Measurements from ENCODE around the gene REL. TPM values are rescaled to one million over a fixed set of nuclear protein-coding genes. Genes with fewer than 3 reads are reported as not detected.

Gene REL
- total and polyA plus RNA-seq, 2 of the 4 experiments (the other 2 are of a cell fraction) = 1.3 to 4.3 TPM

DNA sequence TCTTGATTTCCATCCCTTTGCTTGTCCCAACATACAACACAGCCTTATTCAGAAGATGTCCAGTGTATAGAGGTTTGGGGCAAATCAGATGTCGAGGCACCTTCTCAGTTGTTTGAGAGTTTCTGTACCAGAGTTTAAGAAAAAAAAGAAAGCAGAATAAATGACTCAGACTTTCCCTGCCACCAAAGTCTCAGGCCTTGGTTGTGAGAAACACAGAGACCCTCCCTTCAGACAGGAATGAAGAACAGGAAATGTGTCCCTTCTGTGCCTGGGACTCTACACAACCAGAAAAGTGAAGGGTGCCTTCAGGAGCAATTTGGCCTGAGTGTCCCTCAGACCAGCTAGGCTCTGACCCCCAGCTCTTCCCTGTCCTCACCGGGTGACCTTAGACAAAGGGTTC lies 37.3 kb upstream of the REL start:
- intact Hi-C loops (cut with micrococcal nuclease) = no loop called here
- dilution Hi-C loops (cut with HindIII; ENCODE audit: low sequenced_read_pairs, unreplicated experiment) = no loop called here

More for the DNA sequence above, 37.3 kb upstream of the REL start:
- DNase-seq (no peak), ATAC-seq (ENCODE audit: low read depth) (no peak)
- POLR2A ChIA-PET (ENCODE audit: unreplicated experiment) = no interaction called here
- H4K8ac ChIP-seq (ENCODE audit: low read depth in 2 of 2, low read length in 2 of 2) = no peak overlapping the region
- H2BK20ac ChIP-seq (ENCODE audit: low read depth, low read length) = no peak overlapping the region
- in situ Hi-C loops (cut with MboI; ENCODE audit: low sequenced_read_pairs) = no loop called here
- CTCF ChIA-PET = no interaction called here
- no peak overlapping the region for H3K4me2 ChIP-seq (ENCODE audit: low read depth, low read length)
- no peak overlapping the region for H3K27ac ChIP-seq (ENCODE audit: insufficient read depth, low read length)
- H2BK5ac ChIP-seq (ENCODE audit: low read depth, low read length, poor library complexity, severe bottlenecking) = no peak overlapping the region
- H3K23ac ChIP-seq (ENCODE audit: low read depth, low read length) = no peak overlapping the region
- no peak overlapping the region for H3K4ac ChIP-seq (ENCODE audit: low read depth, low read length)
- H3K36me3 ChIP-seq (ENCODE audit: control insufficient read depth, insufficient read depth, low read length) = no peaks in the 10 kb centered on the region
- H3K18ac ChIP-seq (ENCODE audit: low read depth, low read length) = no peak overlapping the region
- no peak overlapping the region for H3K4me3 ChIP-seq (ENCODE audit: insufficient read depth, low read depth, low read length)
- H4K20me1 ChIP-seq (ENCODE audit: insufficient read depth, low read length) = no peaks in the 10 kb centered on the region
- no peak overlapping the region for H2AK9ac ChIP-seq (replicated peaks; ENCODE audit: low read depth, low read length, poor library complexity)
- H2BK120ac ChIP-seq (ENCODE audit: low read depth, low read length) = no peak overlapping the region
- H2AK5ac ChIP-seq (ENCODE audit: low read depth, low read length) = no peak overlapping the region
- no peaks in the 10 kb centered on the region for H3K79me1 ChIP-seq (ENCODE audit: low read depth in 1 of 2, low read length in 2 of 2)
- no peak overlapping the region for H4K5ac ChIP-seq (ENCODE audit: low read depth, low read length)
- no TSS peak for BruUV-seq (replicated peaks)
- H2BK15ac ChIP-seq (ENCODE audit: low read depth, low read length) = no peak overlapping the region
- TF ChIP-seq FOS (IDR thresholded peaks at IDR 0.05; ENCODE audit: low read depth, low read length) = no peak
- no peak for TF ChIP-seq POLR2A (IDR thresholded peaks at IDR 0.05; ENCODE audit: low read depth, low read length)
- TF ChIP-seq SMC3 (IDR thresholded peaks at IDR 0.05; ENCODE audit: low read depth, low read length) = no peak
- TF ChIP-seq CHD1 (IDR thresholded peaks at IDR 0.05; ENCODE audit: low read depth, low read length) = no peak
- no peak for TF ChIP-seq RCOR1 (IDR thresholded peaks at IDR 0.05; ENCODE audit: insufficient replicate concordance, low read length)
- no peak for TF ChIP-seq CEBPB (IDR thresholded peaks at IDR 0.05; ENCODE audit: low read depth, low read length)
- TF ChIP-seq MAFK (IDR thresholded peaks at IDR 0.05; ENCODE audit: low read depth, low read length) = no peak
- no peak for TF ChIP-seq BHLHE40 (IDR thresholded peaks at IDR 0.05; ENCODE audit: low read depth, low read length)
- TF ChIP-seq, protein P1, sequence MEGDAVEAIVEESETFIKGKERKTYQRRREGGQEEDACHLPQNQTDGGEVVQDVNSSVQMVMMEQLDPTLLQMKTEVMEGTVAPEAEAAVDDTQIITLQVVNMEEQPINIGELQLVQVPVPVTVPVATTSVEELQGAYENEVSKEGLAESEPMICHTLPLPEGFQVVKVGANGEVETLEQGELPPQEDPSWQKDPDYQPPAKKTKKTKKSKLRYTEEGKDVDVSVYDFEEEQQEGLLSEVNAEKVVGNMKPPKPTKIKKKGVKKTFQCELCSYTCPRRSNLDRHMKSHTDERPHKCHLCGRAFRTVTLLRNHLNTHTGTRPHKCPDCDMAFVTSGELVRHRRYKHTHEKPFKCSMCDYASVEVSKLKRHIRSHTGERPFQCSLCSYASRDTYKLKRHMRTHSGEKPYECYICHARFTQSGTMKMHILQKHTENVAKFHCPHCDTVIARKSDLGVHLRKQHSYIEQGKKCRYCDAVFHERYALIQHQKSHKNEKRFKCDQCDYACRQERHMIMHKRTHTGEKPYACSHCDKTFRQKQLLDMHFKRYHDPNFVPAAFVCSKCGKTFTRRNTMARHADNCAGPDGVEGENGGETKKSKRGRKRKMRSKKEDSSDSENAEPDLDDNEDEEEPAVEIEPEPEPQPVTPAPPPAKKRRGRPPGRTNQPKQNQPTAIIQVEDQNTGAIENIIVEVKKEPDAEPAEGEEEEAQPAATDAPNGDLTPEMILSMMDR (conservative IDR thresholded peaks at IDR 0.05; ENCODE audit: low read depth, low read length) = no peak
- TF ChIP-seq RFX5 (IDR thresholded peaks at IDR 0.05; ENCODE audit: low read depth, low read length) = no peak
- TF ChIP-seq, protein P2, sequence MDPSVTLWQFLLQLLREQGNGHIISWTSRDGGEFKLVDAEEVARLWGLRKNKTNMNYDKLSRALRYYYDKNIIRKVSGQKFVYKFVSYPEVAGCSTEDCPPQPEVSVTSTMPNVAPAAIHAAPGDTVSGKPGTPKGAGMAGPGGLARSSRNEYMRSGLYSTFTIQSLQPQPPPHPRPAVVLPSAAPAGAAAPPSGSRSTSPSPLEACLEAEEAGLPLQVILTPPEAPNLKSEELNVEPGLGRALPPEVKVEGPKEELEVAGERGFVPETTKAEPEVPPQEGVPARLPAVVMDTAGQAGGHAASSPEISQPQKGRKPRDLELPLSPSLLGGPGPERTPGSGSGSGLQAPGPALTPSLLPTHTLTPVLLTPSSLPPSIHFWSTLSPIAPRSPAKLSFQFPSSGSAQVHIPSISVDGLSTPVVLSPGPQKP (IDR thresholded peaks at IDR 0.05; ENCODE audit: borderline replicate concordance, low read depth, low read length) = no peak
- TF ChIP-seq MXI1 (IDR thresholded peaks at IDR 0.05; ENCODE audit: borderline replicate concordance, low read depth, low read length) = no peak
- no peak for TF ChIP-seq RAD21 (IDR thresholded peaks at IDR 0.05; ENCODE audit: low read length)
- TF ChIP-seq NFE2L2 (IDR thresholded peaks at IDR 0.05; ENCODE audit: low read depth, low read length) = no peak
- TF ChIP-seq, protein P3, sequence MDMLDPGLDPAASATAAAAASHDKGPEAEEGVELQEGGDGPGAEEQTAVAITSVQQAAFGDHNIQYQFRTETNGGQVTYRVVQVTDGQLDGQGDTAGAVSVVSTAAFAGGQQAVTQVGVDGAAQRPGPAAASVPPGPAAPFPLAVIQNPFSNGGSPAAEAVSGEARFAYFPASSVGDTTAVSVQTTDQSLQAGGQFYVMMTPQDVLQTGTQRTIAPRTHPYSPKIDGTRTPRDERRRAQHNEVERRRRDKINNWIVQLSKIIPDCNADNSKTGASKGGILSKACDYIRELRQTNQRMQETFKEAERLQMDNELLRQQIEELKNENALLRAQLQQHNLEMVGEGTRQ (IDR thresholded peaks at IDR 0.05; ENCODE audit: low read depth, low read length) = no peak
- no peak for TF ChIP-seq MAZ (IDR thresholded peaks at IDR 0.05; ENCODE audit: borderline replicate concordance, low read depth, low read length)
- H2AFZ ChIP-seq (replicated peaks; ENCODE audit: low read length, poor library complexity) = no peak overlapping the region
- H3K56ac ChIP-seq (ENCODE audit: extremely low read depth, insufficient read depth, low read length) = no peak overlapping the region
- no CpG with 5 or more reads among the region's 2 CpGs for WGBS, 2 experiments (ENCODE audit: extremely low coverage in 2 of 2, insufficient read length in 1 of 2)
- H3K4me1 ChIP-seq (ENCODE audit: control insufficient read depth, insufficient read depth, low read length) = no peaks in the 10 kb centered on the region
- H3K9ac ChIP-seq (ENCODE audit: low read depth, low read length) = no peak overlapping the region
- H3K27me3 ChIP-seq (ENCODE audit: control insufficient read depth, insufficient read depth, low read length) = no peaks in the 10 kb centered on the region; the same call in 1 of the 2 replicates
- no peaks in the 10 kb centered on the region for H3K9me1 ChIP-seq (ENCODE audit: insufficient read depth, low read length)
- no peak overlapping the region for H4K91ac ChIP-seq (ENCODE audit: insufficient read depth, low read depth, low read length)
- no peak overlapping the region for H3K14ac ChIP-seq (replicated peaks; ENCODE audit: low read depth, low read length)
- H3K9me3 ChIP-seq (ENCODE audit: control insufficient read depth, insufficient read depth, low read length) = no peaks in the 10 kb centered on the region

All from IMR-90 (cell line).